ENCODE data around the gene ADGRF5.

- no peak for TF ChIP-seq CTCF (IDR thresholded peaks at IDR 0.05)
- TF ChIP-seq POLR2A (IDR thresholded peaks at IDR 0.05): no peak
Observed at GRCh38 chr6:46949632-46950280, 28.0 kb upstream of the ADGRF5 start.

Data from heart left ventricle (tissue), 13 donors.